Left lung (tissue), 10 donors: Measurements from ENCODE around the gene FOS. TPM values are rescaled to one million over a fixed set of nuclear protein-coding genes. Genes with fewer than 3 reads are reported as not detected.

ENCODE experiments used
- ATAC-seq: fragments of 200-7000 bp; cut with Tn5 transposase; one replicate; pipeline ENCODE4 v1.9.1; 2020; ENCODE audit warnings: moderate library complexity
- DNase-seq, 4 donors: peaks; one replicate each; pipeline ENCODE4 v3.0.0-alpha.2; 2013 to 2020
- H3K27ac ChIP-seq, 2 donors: fragments of 200-600 bp; sonication (generic) in 1 of 2; one replicate each; pipeline versions ENCODE4 v1.5.0 to v1.8.0; 2020 to 2021
- H3K27me3 ChIP-seq, 2 donors: fragments of 200-600 bp; sonication (generic) in 1 of 2; one replicate each; pipeline versions ENCODE4 v1.5.0 to v1.8.0; 2020 to 2021
- H3K36me3 ChIP-seq, 2 donors: fragments of 200-600 bp; sonication (generic) in 1 of 2; one replicate each; pipeline versions ENCODE4 v1.5.0 to v1.8.0; 2020 to 2021
- H3K4me1 ChIP-seq, 2 donors: fragments of 200-600 bp; one replicate each; pipeline ENCODE4 v1.8.0; 2021
- H3K4me3 ChIP-seq, 2 donors: fragments of 200-600 bp; sonication (generic) in 1 of 2; one replicate each; pipeline versions ENCODE4 v1.5.0 to v1.8.0; 2020 to 2021; ENCODE audit warnings: mild to moderate bottlenecking in 1 of 2
- H3K9me3 ChIP-seq, 2 donors: fragments of 200-600 bp; sonication (generic) in 1 of 2; one replicate each; pipeline versions ENCODE4 v1.5.0 to v1.8.0; 2020 to 2021
- intact Hi-C, 2 donors: fragments of 100-400 bp; cut with DNase I; formaldehyde crosslinking; loops; one replicate each; pipeline versions ENCODE4 v1.11.2 to v1.14.2; 2022
- polyA plus RNA-seq, 6 donors: library from polyadenylated mRNA; unstranded; fragments of 120-200 nt; gene quantifications; one replicate each; pipeline ENCODE4 v1.2.1, GENCODE V29; 2013; ENCODE audit not compliant: insufficient read length in 6 of 6
- total RNA-seq, 2 donors: library from RNA; stranded (reverse); fragmentation: NEBNext Ultra II Directional; extraction: Animal tissue kit (Norgen Biotek cat#: 25700); gene quantifications; one replicate each; pipeline ENCODE4 v1.2.1, GENCODE V29; 2021
- TF ChIP-seq, protein P1 (sequence below), 2 donors: fragments of 200-600 bp; sonication (generic) in 1 of 2; IDR thresholded peaks; one replicate each; pipeline versions ENCODE4 v1.5.0 to v1.8.0; 2021; ENCODE audit warnings: antibody characterized with exemption in 2 of 2
- donor health status: DM: no; HTN: yes; CAD: no.
- donor health status: DM: no; HTN: no; CAD: no.

The FOS gene
- total and polyA plus RNA-seq, 8 donors = 57.9 to 3,242 (median 701) TPM

DNA sequence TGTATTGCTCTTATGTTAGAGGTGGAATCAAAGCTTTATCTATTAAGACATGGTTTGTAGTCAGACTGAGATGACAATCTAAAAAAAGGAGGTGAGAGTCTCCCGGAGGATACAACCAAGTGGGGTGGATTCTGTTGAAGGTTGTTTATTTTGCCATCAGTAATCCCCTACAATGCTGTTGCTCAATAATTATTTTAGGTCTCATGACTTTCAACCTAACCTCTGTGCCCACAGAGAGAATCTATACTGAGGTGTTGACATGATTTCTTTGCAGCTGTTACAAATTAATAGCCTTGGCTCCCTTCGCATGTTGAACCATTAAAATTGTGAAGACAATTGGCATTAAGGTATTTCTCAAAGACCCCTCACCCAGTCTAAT lies 28.7 kb upstream of the FOS start:
- H3K4me1 ChIP-seq = peaks cover 3 to 6% of the 10 kb centered on the region in 2 donors
- ATAC-seq (no peak), DNase-seq (no peak)
- TF ChIP-seq, protein P1, sequence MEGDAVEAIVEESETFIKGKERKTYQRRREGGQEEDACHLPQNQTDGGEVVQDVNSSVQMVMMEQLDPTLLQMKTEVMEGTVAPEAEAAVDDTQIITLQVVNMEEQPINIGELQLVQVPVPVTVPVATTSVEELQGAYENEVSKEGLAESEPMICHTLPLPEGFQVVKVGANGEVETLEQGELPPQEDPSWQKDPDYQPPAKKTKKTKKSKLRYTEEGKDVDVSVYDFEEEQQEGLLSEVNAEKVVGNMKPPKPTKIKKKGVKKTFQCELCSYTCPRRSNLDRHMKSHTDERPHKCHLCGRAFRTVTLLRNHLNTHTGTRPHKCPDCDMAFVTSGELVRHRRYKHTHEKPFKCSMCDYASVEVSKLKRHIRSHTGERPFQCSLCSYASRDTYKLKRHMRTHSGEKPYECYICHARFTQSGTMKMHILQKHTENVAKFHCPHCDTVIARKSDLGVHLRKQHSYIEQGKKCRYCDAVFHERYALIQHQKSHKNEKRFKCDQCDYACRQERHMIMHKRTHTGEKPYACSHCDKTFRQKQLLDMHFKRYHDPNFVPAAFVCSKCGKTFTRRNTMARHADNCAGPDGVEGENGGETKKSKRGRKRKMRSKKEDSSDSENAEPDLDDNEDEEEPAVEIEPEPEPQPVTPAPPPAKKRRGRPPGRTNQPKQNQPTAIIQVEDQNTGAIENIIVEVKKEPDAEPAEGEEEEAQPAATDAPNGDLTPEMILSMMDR (IDR thresholded peaks at IDR 0.05) = no peak
- H3K27ac ChIP-seq = no peak overlapping the region
- intact Hi-C loops = no loop called here
- no peaks in the 10 kb centered on the region for H3K9me3 ChIP-seq
- H3K4me3 ChIP-seq = no peak overlapping the region
- H3K27me3 ChIP-seq = no peaks in the 10 kb centered on the region
- no peaks in the 10 kb centered on the region for H3K36me3 ChIP-seq

DNA sequence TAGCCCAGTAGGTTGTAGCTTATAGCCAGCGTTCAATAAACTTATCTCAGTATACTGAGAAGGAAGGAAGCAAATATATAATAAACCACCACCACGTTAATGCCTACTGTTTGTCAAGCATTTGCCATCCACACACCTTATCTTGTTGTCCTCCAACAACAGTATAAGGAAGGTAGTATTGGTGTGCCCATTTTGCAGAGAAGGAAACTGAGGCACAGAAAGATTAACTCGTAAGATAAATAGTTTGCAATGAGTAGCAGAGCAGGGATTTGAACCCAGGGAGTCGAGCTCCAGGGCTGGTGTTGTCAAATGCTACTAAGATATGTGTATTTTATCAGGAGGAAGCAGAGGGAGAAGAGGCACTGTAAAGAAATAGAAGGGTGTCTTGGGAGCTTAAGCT lies 27.8 kb upstream of the FOS start:
- no peaks in the 10 kb centered on the region for H3K36me3 ChIP-seq
- intact Hi-C loops = no loop called here
- H3K27me3 ChIP-seq = no peaks in the 10 kb centered on the region
- TF ChIP-seq, protein P1 (IDR thresholded peaks at IDR 0.05) = no peak
- no peaks in the 10 kb centered on the region for H3K9me3 ChIP-seq
- H3K4me3 ChIP-seq = no peak overlapping the region
- ATAC-seq = no peak
- H3K4me1 ChIP-seq = peaks cover 5 to 14% of the 10 kb centered on the region in 2 donors
- no peak for DNase-seq
- H3K27ac ChIP-seq = no peak overlapping the region

GRCh38 chr14:75252254-75252837 lies 26.3 kb upstream of the FOS start:
- no peak overlapping the region for H3K4me3 ChIP-seq
- peaks cover 5 to 13% of the 10 kb centered on the region in 2 donors for H3K4me1 ChIP-seq
- no peak overlapping the region for H3K27ac ChIP-seq
- H3K27me3 ChIP-seq = no peaks in the 10 kb centered on the region
- TF ChIP-seq, protein P1 (IDR thresholded peaks at IDR 0.05) = no peak
- intact Hi-C loops = no loop called here
- ATAC-seq (no peak), DNase-seq (no peak)
- no peaks in the 10 kb centered on the region for H3K36me3 ChIP-seq
- no peaks in the 10 kb centered on the region for H3K9me3 ChIP-seq

DNA sequence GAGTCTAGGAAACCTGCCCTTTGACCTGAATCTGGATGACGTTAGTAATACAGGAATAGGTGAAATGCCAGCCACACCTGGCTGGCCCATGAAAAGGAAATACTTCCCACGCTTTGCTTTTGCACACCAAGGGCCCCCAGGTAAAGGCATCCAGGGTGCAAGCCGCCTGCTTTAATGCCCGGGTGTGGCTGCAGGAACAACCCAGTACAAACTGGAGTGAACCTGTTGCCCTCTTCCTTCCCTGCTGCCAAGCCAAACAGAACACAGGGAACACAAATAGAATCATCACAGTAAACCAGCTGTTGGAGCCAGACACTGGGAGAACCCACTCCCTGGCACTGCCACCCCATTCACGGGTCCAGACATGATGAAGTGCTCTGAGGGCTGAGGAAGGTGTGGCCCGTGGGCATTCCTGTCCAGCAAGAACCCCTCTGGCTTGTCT lies 24.2 kb upstream of the FOS start:
- intact Hi-C loops = no loop called here
- Histone ChIP-seq H3K4me1 (peaks cover 11 to 27% of the 10 kb centered on the region in 2 donors), H3K9me3 (no peaks in the 10 kb centered on the region), H3K36me3 (no peaks in the 10 kb centered on the region), H3K27ac (no peak overlapping the region), H3K4me3 (no peak overlapping the region), H3K27me3 (no peaks in the 10 kb centered on the region)
- TF ChIP-seq, protein P1 (IDR thresholded peaks at IDR 0.05) = no peak
- DNase-seq = no peak
- ATAC-seq = no peak

GRCh38 chr14:75254901-75255584 lies 23.6 kb upstream of the FOS start:
- ATAC-seq (no peak), DNase-seq (no peak)
- peaks cover 11 to 27% of the 10 kb centered on the region in 2 donors for H3K4me1 ChIP-seq
- TF ChIP-seq, protein P1 (IDR thresholded peaks at IDR 0.05) = no peak
- H3K36me3 ChIP-seq = no peaks in the 10 kb centered on the region
- no peaks in the 10 kb centered on the region for H3K9me3 ChIP-seq
- H3K27ac ChIP-seq = no peak overlapping the region
- no peaks in the 10 kb centered on the region for H3K27me3 ChIP-seq
- intact Hi-C loops = no loop called here
- H3K4me3 ChIP-seq = no peak overlapping the region
